ENCODE data around the gene PADI3.

The PADI3 gene

GRCh38 chr1:17205652-17206051 lies 43.2 kb upstream of the PADI3 start:
- no peak overlapping the region for H3K4me3 ChIP-seq (ENCODE audit: low read depth, low read length)
- TF ChIP-seq CTCF (IDR thresholded peaks at IDR 0.05; ENCODE audit: low read depth, low read length), result no peak

- no peak for TF ChIP-seq CTCF (IDR thresholded peaks at IDR 0.05; ENCODE audit: low read depth, low read length)
- H3K4me3 ChIP-seq (ENCODE audit: low read depth, low read length), result no peak overlapping the region
Measured at GRCh38 chr1:17206196-17206595, 42.7 kb upstream of the PADI3 start.

- TF ChIP-seq CTCF (IDR thresholded peaks at IDR 0.05; ENCODE audit: low read depth, low read length), result no peak
Measured at GRCh38 chr1:17207046-17207445, 41.9 kb upstream of the PADI3 start.

GRCh38 chr1:17207540-17207939 lies 41.4 kb upstream of the PADI3 start:
- TF ChIP-seq CTCF (IDR thresholded peaks at IDR 0.05; ENCODE audit: low read depth, low read length), result no peak
- H3K4me3 ChIP-seq (ENCODE audit: low read depth, low read length), result no peak overlapping the region

More at GRCh38 chr1:17207046-17207445, 41.9 kb upstream of the PADI3 start:
- no peak overlapping the region for H3K4me3 ChIP-seq (ENCODE audit: low read depth, low read length)

- no peak overlapping the region for H3K4me3 ChIP-seq (ENCODE audit: low read depth, low read length)
- no peak for TF ChIP-seq CTCF (IDR thresholded peaks at IDR 0.05; ENCODE audit: low read depth, low read length)
Measured at GRCh38 chr1:17207966-17208418, 40.9 kb upstream of the PADI3 start.

GRCh38 chr1:17208546-17208945 lies 40.4 kb upstream of the PADI3 start:
- no peak for TF ChIP-seq CTCF (IDR thresholded peaks at IDR 0.05; ENCODE audit: low read depth, low read length)
- no peak overlapping the region for H3K4me3 ChIP-seq (ENCODE audit: low read depth, low read length)

- TF ChIP-seq CTCF (IDR thresholded peaks at IDR 0.05; ENCODE audit: low read depth, low read length), result no peak
- no peak overlapping the region for H3K4me3 ChIP-seq (ENCODE audit: low read depth, low read length)
Measured at GRCh38 chr1:17209430-17209829, 39.5 kb upstream of the PADI3 start.

All from WI38 (cell line).